HEK293T (cell line): ENCODE data around the gene AGPAT4.

Experiments
- CTCF ChIA-PET: fragments of 350-600 bp; formaldehyde crosslinking; extraction: SDS; loops from one replicate; lab custom pipeline; 2021; ENCODE audit warnings: antibody characterized with exemption, inconsistent platforms; lab: Yijun Ruan, JAX
- POLR2A ChIA-PET: fragments of 350-600 bp; formaldehyde crosslinking; extraction: SDS; loops from one replicate; lab custom pipeline; 2020; ENCODE audit warnings: antibody characterized with exemption, inconsistent platforms; lab: Yijun Ruan, JAX
- DNase-seq: peaks from one replicate; pipeline ENCODE4 v3.0.0; 2012; ENCODE audit warnings: mixed read lengths; ENCODE audit errors: extremely low spot score
- ARNT ChIP-seq: fragments of 450-650 bp; IDR thresholded peaks from 2 replicates; pipeline ENCODE4 v1.6.1; 2017; ENCODE audit warnings: mild to moderate bottlenecking
- BHLHE40 ChIP-seq: fragments of 450-650 bp; IDR thresholded peaks from 2 replicates; pipeline ENCODE4 v1.6.1; 2016; ENCODE audit warnings: mild to moderate bottlenecking, moderate library complexity, borderline replicate concordance
- CTBP1 ChIP-seq: fragments of 450-650 bp; IDR thresholded peaks from 2 replicates; pipeline ENCODE4 v1.6.1; 2016; ENCODE audit warnings: borderline replicate concordance
- ELF4 ChIP-seq: fragments of 450-650 bp; IDR thresholded peaks from 2 replicates; pipeline ENCODE4 v1.6.1; 2017; ENCODE audit warnings: antibody characterized with exemption
- FOXA1 ChIP-seq: fragments of 450-650 bp; IDR thresholded peaks from 2 replicates; pipeline ENCODE4 v1.6.1; 2016; ENCODE audit warnings: mild to moderate bottlenecking
- FOXK2 ChIP-seq: fragments of 450-650 bp; IDR thresholded peaks from 2 replicates; pipeline ENCODE4 v1.6.1; 2016; ENCODE audit warnings: mild to moderate bottlenecking
- FOXM1 ChIP-seq: fragments of 450-650 bp; IDR thresholded peaks from 2 replicates; pipeline ENCODE4 v1.6.1; 2017; ENCODE audit warnings: mild to moderate bottlenecking, borderline replicate concordance
- HDGF ChIP-seq: fragments of 450-650 bp; IDR thresholded peaks from 2 replicates; pipeline ENCODE4 v1.6.1; 2017; ENCODE audit warnings: antibody characterized with exemption, borderline replicate concordance
- L3MBTL2 ChIP-seq: fragments of 450-650 bp; conservative IDR thresholded peaks from 2 replicates; pipeline ENCODE4 v1.6.1; 2016; ENCODE audit warnings: mild to moderate bottlenecking
- LEF1 ChIP-seq: fragments of 450-650 bp; IDR thresholded peaks from 2 replicates; pipeline ENCODE4 v1.6.1; 2017; ENCODE audit warnings: mild to moderate bottlenecking, borderline replicate concordance
- NFRKB ChIP-seq: fragments of 450-650 bp; IDR thresholded peaks from 2 replicates; pipeline ENCODE4 v1.6.1; 2016; ENCODE audit warnings: mild to moderate bottlenecking, moderate library complexity
- PKNOX1 ChIP-seq: fragments of 450-650 bp; IDR thresholded peaks from 2 replicates; pipeline ENCODE4 v1.6.1; 2016
- SP1 ChIP-seq: fragments of 450-650 bp; IDR thresholded peaks from 2 replicates; pipeline ENCODE4 v1.6.1; 2017
- SUZ12 ChIP-seq: fragments of 450-650 bp; IDR thresholded peaks from 2 replicates; pipeline ENCODE4 v1.6.1; 2016; ENCODE audit warnings: mild to moderate bottlenecking
- TARDBP ChIP-seq: fragments of 450-650 bp; IDR thresholded peaks from 2 replicates; pipeline ENCODE4 v1.6.1; 2016
- ZNF384 ChIP-seq: fragments of 450-650 bp; IDR thresholded peaks from 2 replicates; pipeline ENCODE4 v1.6.1; 2016

The AGPAT4 gene

GRCh38 chr6:161220346-161220745 is 53.5 kb downstream of the AGPAT4 start:
- DNase-seq = no peak
- no peak for TF ChIP-seq L3MBTL2
- TF ChIP-seq ELF4 = no peak
- TF ChIP-seq FOXM1 = no peak
- ChIA-PET CTCF (no interaction called here), POLR2A (no interaction called here)

- ChIA-PET POLR2A (no interaction called here), CTCF (no interaction called here)
- no peak for TF ChIP-seq FOXM1
- TF ChIP-seq HDGF = no peak
- TF ChIP-seq CTBP1 = no peak
- TF ChIP-seq ARNT = no peak
- DNase-seq = no peak
Measured at GRCh38 chr6:161219680-161220079, 54.2 kb downstream of the AGPAT4 start.

GRCh38 chr6:161218222-161218621 is 55.6 kb downstream of the AGPAT4 start:
- TF ChIP-seq NFRKB (no peak), ZNF384 (no peak), L3MBTL2 (no peak), FOXK2 (no peak), SUZ12 (no peak), BHLHE40 (no peak), LEF1 (no peak), TARDBP (no peak), SP1 (no peak), ARNT (no peak), FOXM1 (no peak), ELF4 (no peak), PKNOX1 (no peak), FOXA1 (no peak)
- ChIA-PET CTCF (no interaction called here), POLR2A (no interaction called here)
- no peak for DNase-seq

- CTCF ChIA-PET = no interaction called here
- no peak for DNase-seq
- POLR2A ChIA-PET = no interaction called here
- TF ChIP-seq PKNOX1 (no peak), ZNF384 (no peak), FOXA1 (no peak), SP1 (no peak), ELF4 (no peak), L3MBTL2 (no peak), BHLHE40 (no peak), NFRKB (no peak), HDGF (no peak), FOXK2 (no peak), LEF1 (no peak), SUZ12 (no peak), TARDBP (no peak), FOXM1 (no peak), CTBP1 (no peak), ARNT (no peak)
Measured at GRCh38 chr6:161217628-161218027, 56.2 kb downstream of the AGPAT4 start.

GRCh38 chr6:161216616-161217205 is 57.1 kb downstream of the AGPAT4 start:
- CTCF ChIA-PET = no interaction called here
- no peak for DNase-seq
- POLR2A ChIA-PET = no interaction called here
- TF ChIP-seq HDGF = no peak
- no peak for TF ChIP-seq SUZ12
- no peak for TF ChIP-seq FOXM1
- TF ChIP-seq TARDBP = no peak
- no peak for TF ChIP-seq LEF1
- TF ChIP-seq ARNT = no peak
- no peak for TF ChIP-seq ZNF384
- no peak for TF ChIP-seq NFRKB
- TF ChIP-seq FOXK2 = no peak

GRCh38 chr6:161215876-161216615 is 57.8 kb downstream of the AGPAT4 start:
- CTCF ChIA-PET = no interaction called here
- no peak for DNase-seq
- TF ChIP-seq CTBP1 (no peak), TARDBP (no peak), ARNT (no peak), BHLHE40 (no peak), ELF4 (no peak)
- POLR2A ChIA-PET = no interaction called here

GRCh38 chr6:161215193-161215592 is 58.7 kb downstream of the AGPAT4 start:
- ChIA-PET CTCF (no interaction called here), POLR2A (no interaction called here)
- TF ChIP-seq BHLHE40 (no peak), ZNF384 (no peak), TARDBP (no peak), L3MBTL2 (no peak), SUZ12 (no peak), PKNOX1 (no peak), HDGF (no peak), FOXK2 (no peak), FOXM1 (no peak), NFRKB (no peak), FOXA1 (no peak), ARNT (no peak), SP1 (no peak), LEF1 (no peak), ELF4 (no peak), CTBP1 (no peak)
- DNase-seq = no peak
